Measurements from ENCODE around the gene ZFP36L1. TPM values are rescaled to one million over a fixed set of nuclear protein-coding genes. Genes with fewer than 3 reads are reported as not detected.

Gene ZFP36L1
- total and polyA plus RNA-seq, 9 of the 15 experiments (the other 6 are each of a cell fraction or from before 2014, with no cell fraction given): 1.3 to 26.6 (median 3.7) TPM

- no peaks in the 10 kb centered on the region for H3K36me3 ChIP-seq (ENCODE audit: control insufficient read depth, insufficient read depth, low read length)
- no peak overlapping the region for H3K9ac ChIP-seq (ENCODE audit: insufficient read depth in 1 of 2, low read depth in 2 of 2, low read length in 2 of 2)
- H3K79me2 ChIP-seq (ENCODE audit: control insufficient read depth, insufficient read depth, low read length): no peaks in the 10 kb centered on the region
- no peak overlapping the region for H2AFZ ChIP-seq (ENCODE audit: low read depth, low read length)
- in situ Hi-C loops (cut with MboI): no loop called here
- intact Hi-C loops (cut with micrococcal nuclease): no loop called here
- peak; percentile 75 for FAIRE-seq
- peak; percentile 65 for ATAC-seq
- 53% methylated on average over 7 of the region's 7 CpGs for WGBS (ENCODE audit: insufficient coverage, low coverage, missing lambda C conversion rate)
- 0 out of 2 replicates have a peak, but pooled peaks have one; percentile 9 for TF ChIP-seq CBFA2T2 (conservative IDR thresholded peaks at IDR 0.05)
- TF ChIP-seq BRD9 (IDR thresholded peaks at IDR 0.05; ENCODE audit: low read depth, partially characterized antibody): no peak
- TF ChIP-seq NR1H2 (CRISPR knock-in tag; IDR thresholded peaks at IDR 0.05): no peak
- peak; percentile 48; the same call in 1 of the 2 replicates for TF ChIP-seq CBFA2T3 (IDR thresholded peaks at IDR 0.05)
- TF ChIP-seq HDGF (IDR thresholded peaks at IDR 0.05): no peak
- no peak for TF ChIP-seq ZBTB17 (CRISPR knock-in tag; IDR thresholded peaks at IDR 0.05)
- TF ChIP-seq TCF3 (CRISPR knock-in tag; IDR thresholded peaks at IDR 0.05): peak; percentile 13; the same call in 1 of the 2 replicates
- TF ChIP-seq MEIS2 (IDR thresholded peaks at IDR 0.05; ENCODE audit: partially characterized antibody): peak; percentile 3
- TF ChIP-seq FOXM1 (IDR thresholded peaks at IDR 0.05; ENCODE audit: low read depth): no peak
- TF ChIP-seq FOXM1 (CRISPR knock-in tag; IDR thresholded peaks at IDR 0.05; ENCODE audit: low read depth): no peak
- no peak for TF ChIP-seq KAT2B (IDR thresholded peaks at IDR 0.05; ENCODE audit: low read depth, low read length)
- TF ChIP-seq, protein P1, sequence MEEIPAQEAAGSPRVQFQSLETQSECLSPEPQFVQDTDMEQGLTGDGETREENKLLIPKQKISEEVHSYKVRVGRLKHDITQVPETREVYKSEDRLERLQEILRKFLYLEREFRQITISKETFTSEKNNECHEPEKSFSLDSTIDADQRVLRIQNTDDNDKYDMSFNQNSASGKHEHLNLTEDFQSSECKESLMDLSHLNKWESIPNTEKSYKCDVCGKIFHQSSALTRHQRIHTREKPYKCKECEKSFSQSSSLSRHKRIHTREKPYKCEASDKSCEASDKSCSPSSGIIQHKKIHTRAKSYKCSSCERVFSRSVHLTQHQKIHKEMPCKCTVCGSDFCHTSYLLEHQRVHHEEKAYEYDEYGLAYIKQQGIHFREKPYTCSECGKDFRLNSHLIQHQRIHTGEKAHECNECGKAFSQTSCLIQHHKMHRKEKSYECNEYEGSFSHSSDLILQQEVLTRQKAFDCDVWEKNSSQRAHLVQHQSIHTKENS (CRISPR knock-in tag; IDR thresholded peaks at IDR 0.05): no peak
- H3K27ac ChIP-seq (ENCODE audit: extremely low read depth, low read depth, low read length): no peak overlapping the region; the same call in 2 of the 3 replicates
- POLR2A ChIA-PET: interaction anchor here (0.7 kb wide), 1 partner anchor 857 kb away, joined by 3 read pairs; no protein-coding TSS in a partner anchor
- peaks cover 0 to 16% of the 10 kb centered on the region in 2 experiments; a peak in 3 of 5 replicates for H3K4me1 ChIP-seq (replicated peaks in 1 of 2; ENCODE audit: control insufficient read depth in 2 of 2, insufficient read depth in 2 of 2, low read length in 2 of 2)
- no peak overlapping the region for H3K4me3 ChIP-seq
- H3K4me2 ChIP-seq (ENCODE audit: insufficient read depth, low read length): no peak overlapping the region
- CTCF ChIA-PET (ENCODE audit: low intra/inter-chr PET ratio): no interaction called here
- peak in 2 of 4 experiments; percentile 58 to 61 for DNase-seq (ENCODE audit: extremely low read depth in 1 of 4, low spot score in 3 of 4)
- H3K9me1 ChIP-seq (ENCODE audit: control insufficient read depth, insufficient read depth, low read length): no peaks in the 10 kb centered on the region
- H4K20me1 ChIP-seq (replicated peaks; ENCODE audit: control insufficient read depth, insufficient read depth, low read length): no peaks in the 10 kb centered on the region
- no TSS peak for BruUV-seq (replicated peaks)
- no peaks in the 10 kb centered on the region for H3K27me3 ChIP-seq (ENCODE audit: control insufficient read depth in 2 of 2, insufficient read depth in 2 of 2, low read length in 2 of 2)
- peaks cover 7% of the 10 kb centered on the region for H3K9me3 ChIP-seq (replicated peaks; ENCODE audit: control insufficient read depth, insufficient read depth, low read depth, low read length)
Measured at GRCh38 chr14:68739701-68740100, 53.2 kb downstream of the ZFP36L1 start.
